ENCODE results near the gene GPR179.
A peak's percentile ranks its signal among the peaks of the same experiment; 100 is the strongest.

The GPR179 gene

DNA sequence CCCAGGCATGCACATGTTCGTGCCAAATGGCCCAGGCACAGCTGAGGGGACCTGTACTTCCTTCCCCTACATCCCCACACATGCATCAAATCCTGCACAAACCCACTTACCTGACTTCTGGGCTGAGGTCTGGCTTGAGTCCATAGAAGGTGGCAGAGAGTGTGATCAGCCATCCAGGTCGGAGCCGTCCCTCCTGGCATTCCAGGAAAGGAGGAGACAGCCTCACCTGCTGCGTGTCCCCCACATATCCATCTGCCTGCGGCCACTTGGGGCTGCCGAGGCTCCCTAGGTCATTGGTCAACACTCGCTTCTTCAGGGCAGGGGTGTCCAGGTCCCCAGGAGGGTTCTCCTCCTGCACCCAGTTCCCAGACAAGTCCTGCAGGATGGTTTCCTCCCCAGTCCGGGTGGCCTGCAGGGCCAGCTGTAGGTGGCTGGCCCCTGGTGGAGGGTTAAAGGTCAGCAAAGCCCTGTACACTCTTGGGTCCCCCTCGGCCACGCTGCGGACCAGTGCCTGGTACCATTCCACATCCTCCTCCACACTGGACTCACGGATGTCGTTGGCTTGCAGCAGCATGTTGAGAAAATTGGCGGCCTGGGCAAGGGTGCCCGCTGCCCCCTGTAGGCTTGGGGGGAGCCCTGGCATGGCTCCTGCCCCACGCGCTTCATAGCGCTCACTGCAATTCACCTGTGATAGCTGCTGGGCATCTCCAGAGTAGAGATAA is 709 bp downstream of the GPR179 start:
- H3K27ac ChIP-seq (ENCODE audit: low read depth, low read length): no peak overlapping the region
- no peaks in the 10 kb centered on the region for H3K27me3 ChIP-seq (ENCODE audit: control insufficient read depth, insufficient read depth, low read length)
- H3K4me1 ChIP-seq (ENCODE audit: control insufficient read depth, insufficient read depth, low read length): peaks cover 8% of the 10 kb centered on the region
- H3K9me3 ChIP-seq (ENCODE audit: control insufficient read depth, insufficient read depth, low read length): no peaks in the 10 kb centered on the region
- no peaks in the 10 kb centered on the region for H3K36me3 ChIP-seq (ENCODE audit: control insufficient read depth, insufficient read depth, low read length)
- no peak overlapping the region for H3K4me3 ChIP-seq (ENCODE audit: low read depth, low read length)
- H3K9ac ChIP-seq (ENCODE audit: low read depth, low read length): no peak overlapping the region

DNA sequence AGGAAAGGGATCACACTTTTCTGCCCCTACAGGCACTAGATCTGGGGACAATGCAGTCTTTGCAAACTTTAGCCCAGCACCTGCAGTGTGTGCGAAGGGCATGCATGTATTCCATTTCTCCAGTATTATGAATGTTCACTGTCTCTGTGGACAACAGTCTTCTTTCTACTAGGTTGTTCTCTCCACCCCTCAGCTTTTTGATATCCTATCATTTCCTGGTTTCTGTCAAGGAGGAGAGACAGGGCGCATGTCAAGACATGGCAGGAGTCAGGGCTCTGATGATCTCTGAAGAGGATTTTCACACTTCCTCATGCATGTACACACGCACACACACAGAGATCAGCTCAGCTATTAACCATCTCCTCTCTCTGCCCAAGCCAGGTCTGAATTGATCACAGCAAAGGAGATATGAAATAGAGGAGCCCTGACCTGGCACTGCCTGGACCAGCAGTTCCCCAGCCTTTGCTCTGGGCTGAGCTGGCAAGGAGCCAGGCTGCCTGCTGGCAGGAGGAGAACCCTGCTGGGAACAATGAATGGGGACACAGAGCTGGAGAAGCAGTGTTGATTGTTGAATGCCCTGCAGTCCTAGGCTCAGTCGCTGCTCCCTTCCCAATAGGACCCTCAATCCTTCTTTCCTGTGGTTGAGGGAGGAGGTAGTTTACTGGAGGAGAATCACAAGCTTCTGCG is 2.6 kb downstream of the GPR179 start:
- no peaks in the 10 kb centered on the region for H3K9me3 ChIP-seq (ENCODE audit: control insufficient read depth, insufficient read depth, low read length)
- H3K27me3 ChIP-seq (ENCODE audit: control insufficient read depth, insufficient read depth, low read length): no peaks in the 10 kb centered on the region
- no peaks in the 10 kb centered on the region for H3K36me3 ChIP-seq (ENCODE audit: control insufficient read depth, insufficient read depth, low read length)
- no peak overlapping the region for H3K4me3 ChIP-seq (ENCODE audit: low read depth, low read length)
- H3K27ac ChIP-seq (ENCODE audit: low read depth, low read length): peak overlapping the region; percentile 33
- H3K4me1 ChIP-seq (ENCODE audit: control insufficient read depth, insufficient read depth, low read length): peaks cover 8% of the 10 kb centered on the region
- no peak overlapping the region for H3K9ac ChIP-seq (ENCODE audit: low read depth, low read length)

DNA sequence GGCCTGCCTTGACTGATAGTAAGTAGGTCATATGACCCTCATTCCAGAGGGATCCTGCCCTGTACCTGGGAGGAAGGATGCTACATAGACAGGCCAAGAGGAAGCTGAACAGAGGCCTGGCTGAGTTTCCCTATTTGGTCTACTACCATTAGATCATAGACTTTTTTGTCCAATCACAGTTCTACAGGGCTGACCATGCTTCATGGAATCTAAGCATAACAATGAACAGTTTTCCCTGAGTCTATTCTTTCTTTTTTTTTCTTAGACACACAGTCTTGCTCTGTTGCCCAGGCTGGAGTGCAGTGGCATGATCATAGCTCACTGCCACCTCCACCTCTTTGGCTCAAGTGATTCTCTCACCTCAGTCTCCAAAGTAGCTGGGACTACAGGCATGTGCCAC is 3.9 kb downstream of the GPR179 start:
- Histone ChIP-seq H3K9ac (ENCODE audit: low read depth, low read length) (no peak overlapping the region), H3K9me3 (ENCODE audit: control insufficient read depth, insufficient read depth, low read length) (no peaks in the 10 kb centered on the region), H3K27ac (ENCODE audit: low read depth, low read length) (no peak overlapping the region), H3K27me3 (ENCODE audit: control insufficient read depth, insufficient read depth, low read length) (no peaks in the 10 kb centered on the region), H3K36me3 (ENCODE audit: control insufficient read depth, insufficient read depth, low read length) (no peaks in the 10 kb centered on the region), H3K4me1 (ENCODE audit: control insufficient read depth, insufficient read depth, low read length) (peaks cover 8% of the 10 kb centered on the region), H3K4me3 (ENCODE audit: low read depth, low read length) (no peak overlapping the region)

DNA sequence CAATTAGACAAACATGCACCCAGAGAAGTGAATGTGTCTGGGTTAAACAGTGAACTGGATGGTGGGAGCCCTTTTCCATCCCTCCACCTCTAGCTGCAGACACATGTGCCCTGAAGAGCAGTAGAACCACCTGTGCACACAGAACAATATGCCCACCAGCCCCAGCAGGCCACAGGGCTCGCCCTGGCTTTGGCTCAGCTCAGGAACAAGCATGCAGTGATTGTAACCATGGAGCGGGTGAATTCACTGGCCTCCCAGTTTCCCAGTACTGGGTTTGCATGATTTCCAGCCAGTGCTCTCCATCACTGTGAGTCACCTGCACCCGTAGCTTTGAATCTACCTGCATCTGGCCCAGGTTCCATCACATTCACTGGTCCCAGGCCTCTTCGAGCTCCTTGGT is 5.2 kb downstream of the GPR179 start:
- peaks cover 8% of the 10 kb centered on the region for H3K4me1 ChIP-seq (ENCODE audit: control insufficient read depth, insufficient read depth, low read length)
- no peaks in the 10 kb centered on the region for H3K27me3 ChIP-seq (ENCODE audit: control insufficient read depth, insufficient read depth, low read length)
- H3K36me3 ChIP-seq (ENCODE audit: control insufficient read depth, insufficient read depth, low read length): no peaks in the 10 kb centered on the region
- H3K9ac ChIP-seq (ENCODE audit: low read depth, low read length): no peak overlapping the region
- H3K9me3 ChIP-seq (ENCODE audit: control insufficient read depth, insufficient read depth, low read length): no peaks in the 10 kb centered on the region
- H3K4me3 ChIP-seq (ENCODE audit: low read depth, low read length): no peak overlapping the region
- H3K27ac ChIP-seq (ENCODE audit: low read depth, low read length): no peak overlapping the region

DNA sequence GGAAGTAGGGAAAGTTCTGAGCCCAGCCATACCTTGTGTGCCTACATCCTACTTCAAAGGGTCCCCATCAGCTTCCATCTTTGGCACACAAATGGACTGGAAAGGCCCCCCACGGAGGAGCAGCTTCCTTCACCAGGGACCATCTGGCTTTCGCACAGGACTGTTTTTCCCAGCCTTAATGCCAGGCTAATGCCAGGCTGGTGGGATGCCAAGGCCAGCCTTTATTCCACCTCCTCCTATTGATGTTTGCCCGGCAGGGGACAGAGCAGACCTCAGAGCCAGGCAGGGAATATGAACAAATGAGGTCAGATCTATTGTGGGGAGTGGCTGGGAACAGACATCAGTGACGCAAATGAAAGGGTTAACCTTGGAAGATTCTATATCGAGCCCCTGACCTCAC is 5.7 kb downstream of the GPR179 start:
- Histone ChIP-seq H3K9ac (ENCODE audit: low read depth, low read length) (no peak overlapping the region), H3K4me3 (ENCODE audit: low read depth, low read length) (no peak overlapping the region), H3K27me3 (ENCODE audit: control insufficient read depth, insufficient read depth, low read length) (no peaks in the 10 kb centered on the region), H3K4me1 (ENCODE audit: control insufficient read depth, insufficient read depth, low read length) (peaks cover 8% of the 10 kb centered on the region), H3K9me3 (ENCODE audit: control insufficient read depth, insufficient read depth, low read length) (no peaks in the 10 kb centered on the region), H3K27ac (ENCODE audit: low read depth, low read length) (no peak overlapping the region), H3K36me3 (ENCODE audit: control insufficient read depth, insufficient read depth, low read length) (no peaks in the 10 kb centered on the region)

DNA sequence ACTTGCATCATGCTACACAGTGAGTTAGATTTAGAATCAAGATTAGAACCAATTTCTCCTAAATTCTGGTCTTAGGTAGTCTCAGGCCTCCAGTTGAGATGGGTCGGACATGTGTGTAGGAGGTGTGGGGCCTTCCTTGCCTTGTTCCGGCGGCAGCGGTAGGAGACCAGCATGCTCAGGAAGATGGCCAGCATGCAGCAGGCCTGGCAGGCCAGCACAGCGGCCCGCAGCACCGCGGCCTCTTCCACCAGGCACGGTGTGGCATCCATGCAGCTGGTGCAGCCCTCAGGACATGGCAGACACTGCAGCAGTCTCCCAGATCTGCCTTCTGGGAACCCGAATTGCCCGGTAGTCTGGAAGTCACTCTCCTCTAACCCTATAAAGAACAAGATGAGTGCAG is 6.9 kb downstream of the GPR179 start:
- H3K9me3 ChIP-seq (ENCODE audit: control insufficient read depth, insufficient read depth, low read length): no peaks in the 10 kb centered on the region
- no peaks in the 10 kb centered on the region for H3K36me3 ChIP-seq (ENCODE audit: control insufficient read depth, insufficient read depth, low read length)
- H3K9ac ChIP-seq (ENCODE audit: low read depth, low read length): no peak overlapping the region
- H3K4me3 ChIP-seq (ENCODE audit: low read depth, low read length): no peak overlapping the region
- peaks cover 8% of the 10 kb centered on the region for H3K4me1 ChIP-seq (ENCODE audit: control insufficient read depth, insufficient read depth, low read length)
- no peak overlapping the region for H3K27ac ChIP-seq (ENCODE audit: low read depth, low read length)
- no peaks in the 10 kb centered on the region for H3K27me3 ChIP-seq (ENCODE audit: control insufficient read depth, insufficient read depth, low read length)

DNA sequence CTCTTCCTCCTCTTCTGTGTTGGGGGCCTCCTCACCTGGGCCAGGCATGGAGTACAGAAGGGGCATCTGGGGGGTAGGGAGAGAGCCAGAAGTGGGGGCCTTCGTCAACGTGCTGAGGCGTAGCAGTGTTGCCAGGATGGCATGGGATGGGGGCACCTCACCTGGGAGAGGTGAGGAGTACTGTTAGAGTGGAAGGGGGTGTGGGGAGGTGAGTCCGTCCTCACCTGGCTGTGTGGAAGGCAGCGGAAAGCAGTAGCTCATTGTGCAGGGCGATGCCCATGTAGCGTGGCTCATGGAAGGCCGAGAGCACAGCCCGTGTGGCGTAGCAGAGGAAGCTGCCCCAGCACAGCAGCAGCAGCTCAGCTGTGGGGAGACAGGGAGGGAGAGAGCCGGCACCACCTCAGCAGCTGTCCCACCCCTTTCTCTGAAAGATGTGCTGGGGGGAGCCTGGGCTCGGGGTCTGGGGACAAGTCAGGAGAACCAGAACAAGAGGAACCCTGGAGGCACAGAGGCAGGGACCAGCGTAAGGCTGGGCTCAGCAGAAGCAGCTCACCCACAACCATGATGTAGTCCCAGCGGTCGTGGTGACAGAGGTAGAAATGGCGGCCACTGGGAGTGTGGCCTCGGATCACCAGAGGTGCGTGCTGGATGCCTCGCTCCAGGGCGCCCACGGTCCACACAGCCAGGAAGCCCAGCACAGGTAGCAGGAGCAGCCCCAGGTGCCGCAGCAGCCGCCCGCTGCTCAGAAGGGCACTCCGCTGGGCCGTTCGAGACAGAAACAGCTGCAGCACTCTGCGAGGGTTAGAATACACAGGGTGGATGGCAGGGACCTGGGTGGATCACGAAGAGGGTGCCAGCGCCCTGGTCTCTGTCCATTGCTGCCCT is 9.0 kb downstream of the GPR179 start:
- no peaks in the 10 kb centered on the region for H3K27me3 ChIP-seq (ENCODE audit: control insufficient read depth, insufficient read depth, low read length)

DNA sequence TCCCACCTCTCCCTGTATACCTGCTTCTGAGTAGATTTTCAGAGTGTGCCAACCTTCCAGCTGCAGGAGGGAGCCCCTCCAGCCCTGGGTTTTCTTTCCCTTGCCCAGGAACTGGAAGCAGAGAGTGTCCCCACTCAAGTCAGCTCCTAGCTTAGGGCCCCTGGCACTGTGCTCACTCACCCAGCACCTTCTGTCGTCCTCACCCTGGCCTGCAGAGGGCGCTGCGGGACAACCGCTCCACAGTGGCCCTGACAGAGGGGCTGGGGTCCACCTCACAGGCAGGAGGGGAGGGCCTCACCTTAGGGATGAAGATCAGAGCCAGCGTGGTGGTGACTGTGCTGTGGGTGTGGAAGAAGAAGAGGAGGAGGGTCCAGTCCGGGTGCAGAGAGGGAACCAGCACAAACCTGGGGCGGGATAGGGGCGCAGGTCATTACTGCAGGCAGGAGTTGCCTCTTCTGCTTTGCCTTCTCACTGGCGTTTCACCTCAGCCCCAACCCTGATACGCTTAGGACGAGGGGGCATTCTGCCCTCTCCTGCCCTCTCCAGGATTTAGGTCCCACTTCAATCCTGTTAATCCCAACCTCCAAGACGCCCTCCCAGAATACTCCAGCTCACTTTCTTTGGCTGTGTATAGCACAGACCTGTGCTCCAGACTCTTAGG is 10.0 kb downstream of the GPR179 start:
- H3K27me3 ChIP-seq (ENCODE audit: control insufficient read depth, insufficient read depth, low read length): no peaks in the 10 kb centered on the region
- no peak overlapping the region for H3K9ac ChIP-seq (ENCODE audit: low read depth, low read length)

More for the DNA sequence above, 9.0 kb downstream of the GPR179 start:
- Histone ChIP-seq H3K4me3 (ENCODE audit: low read depth, low read length) (no peak overlapping the region), H3K9me3 (ENCODE audit: control insufficient read depth, insufficient read depth, low read length) (no peaks in the 10 kb centered on the region), H3K27ac (ENCODE audit: low read depth, low read length) (no peak overlapping the region), H3K9ac (ENCODE audit: low read depth, low read length) (no peak overlapping the region), H3K4me1 (ENCODE audit: control insufficient read depth, insufficient read depth, low read length) (no peaks in the 10 kb centered on the region), H3K36me3 (ENCODE audit: control insufficient read depth, insufficient read depth, low read length) (no peaks in the 10 kb centered on the region)

DNA sequence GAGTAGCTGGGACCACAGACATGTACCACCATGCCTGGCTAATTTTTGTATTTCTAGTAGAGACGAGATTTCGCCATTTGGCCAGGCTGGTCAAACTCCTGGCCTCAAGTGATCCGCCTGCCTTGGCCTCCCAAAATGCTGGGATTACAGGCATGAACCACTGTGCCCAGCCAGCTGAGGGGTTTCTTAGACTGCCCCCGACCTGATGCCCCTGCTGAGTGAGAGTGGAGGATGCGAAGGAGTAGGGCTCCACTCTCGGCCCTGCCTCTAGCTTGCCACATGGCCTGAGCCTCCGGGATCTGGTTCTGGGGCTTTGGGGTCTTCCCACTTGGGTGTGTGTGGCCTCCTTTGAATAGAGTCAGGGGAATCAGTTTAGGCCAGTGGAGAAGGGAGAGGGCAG is 11.0 kb downstream of the GPR179 start:
- H3K4me1 ChIP-seq (ENCODE audit: control insufficient read depth, insufficient read depth, low read length): no peaks in the 10 kb centered on the region
- H3K9me3 ChIP-seq (ENCODE audit: control insufficient read depth, insufficient read depth, low read length): no peaks in the 10 kb centered on the region
- no peak overlapping the region for H3K9ac ChIP-seq (ENCODE audit: low read depth, low read length)
- H3K27ac ChIP-seq (ENCODE audit: low read depth, low read length): no peak overlapping the region
- no peaks in the 10 kb centered on the region for H3K36me3 ChIP-seq (ENCODE audit: control insufficient read depth, insufficient read depth, low read length)
- H3K4me3 ChIP-seq (ENCODE audit: low read depth, low read length): no peak overlapping the region
- H3K27me3 ChIP-seq (ENCODE audit: control insufficient read depth, insufficient read depth, low read length): no peaks in the 10 kb centered on the region

More for the DNA sequence above, 10.0 kb downstream of the GPR179 start:
- H3K27ac ChIP-seq (ENCODE audit: low read depth, low read length): no peak overlapping the region
- no peaks in the 10 kb centered on the region for H3K36me3 ChIP-seq (ENCODE audit: control insufficient read depth, insufficient read depth, low read length)
- H3K4me1 ChIP-seq (ENCODE audit: control insufficient read depth, insufficient read depth, low read length): no peaks in the 10 kb centered on the region
- no peaks in the 10 kb centered on the region for H3K9me3 ChIP-seq (ENCODE audit: control insufficient read depth, insufficient read depth, low read length)
- H3K4me3 ChIP-seq (ENCODE audit: low read depth, low read length): no peak overlapping the region

DNA sequence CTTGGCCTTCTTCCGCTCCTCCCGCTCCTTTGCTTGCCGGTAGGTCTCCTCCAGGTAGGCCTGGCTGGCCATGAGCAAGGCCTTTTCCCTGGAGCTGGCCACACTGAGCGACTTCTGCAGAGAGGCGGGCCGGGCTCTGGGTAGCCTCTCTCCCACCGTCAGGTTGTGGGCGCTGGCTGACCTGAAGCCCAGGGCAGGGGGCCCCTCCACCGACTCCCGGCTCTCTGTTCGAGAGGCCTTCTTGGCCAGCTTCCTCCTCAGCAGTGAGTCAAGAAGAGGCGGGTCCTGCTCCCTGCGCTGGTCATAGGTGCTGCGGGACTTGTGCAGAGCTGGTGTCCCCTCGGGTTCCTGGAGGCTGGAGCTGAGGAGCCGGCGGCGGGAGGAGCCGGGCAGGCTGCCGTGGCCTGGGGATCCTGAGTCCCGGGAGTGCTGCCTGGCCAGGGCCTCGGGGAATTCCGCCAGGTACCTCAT is 12.8 kb downstream of the GPR179 start:
- no peak overlapping the region for H3K27ac ChIP-seq (ENCODE audit: low read depth, low read length)
- H3K27me3 ChIP-seq (ENCODE audit: control insufficient read depth, insufficient read depth, low read length): no peaks in the 10 kb centered on the region
- no peak overlapping the region for H3K4me3 ChIP-seq (ENCODE audit: low read depth, low read length)
- H3K9me3 ChIP-seq (ENCODE audit: control insufficient read depth, insufficient read depth, low read length): no peaks in the 10 kb centered on the region
- H3K9ac ChIP-seq (ENCODE audit: low read depth, low read length): no peak overlapping the region
- no peaks in the 10 kb centered on the region for H3K36me3 ChIP-seq (ENCODE audit: control insufficient read depth, insufficient read depth, low read length)
- peaks cover 2% of the 10 kb centered on the region; the same call in 1 of the 2 replicates for H3K4me1 ChIP-seq (ENCODE audit: control insufficient read depth, insufficient read depth, low read length)

Measured in HUES48 (cell line).